ENCODE results near the gene FAM222B.

DNA sequence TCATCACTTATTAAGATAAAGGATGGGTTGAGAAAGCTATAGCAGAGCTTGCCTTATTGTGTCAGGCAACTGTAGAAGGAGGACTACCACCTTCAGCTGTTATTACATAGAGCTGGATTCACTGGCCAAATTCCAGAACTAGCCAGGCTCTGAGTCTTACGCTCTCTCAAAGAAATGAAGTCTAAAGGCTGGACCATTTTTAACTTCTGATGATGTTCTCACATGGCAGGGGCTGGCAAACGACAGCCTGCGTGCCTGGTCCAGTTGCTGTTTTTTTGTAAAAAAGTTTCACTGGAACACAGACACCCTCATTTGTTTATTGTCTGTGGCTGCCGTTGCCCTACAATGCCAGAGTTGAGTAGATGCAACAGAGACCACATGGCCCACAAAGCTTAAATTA lies 77.6 kb downstream of the FAM222B start:
- no peak for TF ChIP-seq POLR2A (IDR thresholded peaks at IDR 0.05)
- TF ChIP-seq, protein P1, sequence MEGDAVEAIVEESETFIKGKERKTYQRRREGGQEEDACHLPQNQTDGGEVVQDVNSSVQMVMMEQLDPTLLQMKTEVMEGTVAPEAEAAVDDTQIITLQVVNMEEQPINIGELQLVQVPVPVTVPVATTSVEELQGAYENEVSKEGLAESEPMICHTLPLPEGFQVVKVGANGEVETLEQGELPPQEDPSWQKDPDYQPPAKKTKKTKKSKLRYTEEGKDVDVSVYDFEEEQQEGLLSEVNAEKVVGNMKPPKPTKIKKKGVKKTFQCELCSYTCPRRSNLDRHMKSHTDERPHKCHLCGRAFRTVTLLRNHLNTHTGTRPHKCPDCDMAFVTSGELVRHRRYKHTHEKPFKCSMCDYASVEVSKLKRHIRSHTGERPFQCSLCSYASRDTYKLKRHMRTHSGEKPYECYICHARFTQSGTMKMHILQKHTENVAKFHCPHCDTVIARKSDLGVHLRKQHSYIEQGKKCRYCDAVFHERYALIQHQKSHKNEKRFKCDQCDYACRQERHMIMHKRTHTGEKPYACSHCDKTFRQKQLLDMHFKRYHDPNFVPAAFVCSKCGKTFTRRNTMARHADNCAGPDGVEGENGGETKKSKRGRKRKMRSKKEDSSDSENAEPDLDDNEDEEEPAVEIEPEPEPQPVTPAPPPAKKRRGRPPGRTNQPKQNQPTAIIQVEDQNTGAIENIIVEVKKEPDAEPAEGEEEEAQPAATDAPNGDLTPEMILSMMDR (IDR thresholded peaks at IDR 0.05): no peak
